Heart right ventricle (tissue), 16 donors: ENCODE measurements around the gene GABPB1. TPM values are rescaled to one million over a fixed set of nuclear protein-coding genes. Genes with fewer than 3 reads are reported as not detected.

Experiments used
- ATAC-seq, 8 donors: fragments of 200-7000 bp; cut with Tn5 transposase; one replicate each; pipeline ENCODE4 v1.9.1; 2020; ENCODE audit warnings: mild to moderate bottlenecking in 8 of 8, moderate library complexity in 8 of 8, moderate number of reproducible peaks in 1 of 8
- DNase-seq, 2 donors: peaks; one replicate each; pipeline ENCODE4 v3.0.0-alpha.2; 2020
- H3K27ac ChIP-seq, 10 donors: fragments of 200-600 bp; sonication (generic) in 2 of 10; one replicate each; pipeline versions ENCODE4 v1.5.0 to v1.8.0; 2020 to 2022; ENCODE audit warnings: mild to moderate bottlenecking in 3 of 10
- H3K27me3 ChIP-seq, 7 donors: fragments of 200-600 bp; one replicate each; pipeline ENCODE4 v1.8.0; 2021 to 2022; ENCODE audit warnings: mild to moderate bottlenecking in 2 of 7
- H3K36me3 ChIP-seq, 9 donors: fragments of 200-600 bp; sonication (generic) in 1 of 9; one replicate each; pipeline versions ENCODE4 v1.5.0 to v1.8.0; 2020 to 2022; ENCODE audit warnings: mild to moderate bottlenecking in 2 of 9
- H3K4me1 ChIP-seq, 9 donors: fragments of 200-600 bp; sonication (generic) in 1 of 9; one replicate each; pipeline versions ENCODE4 v1.5.0 to v1.8.0; 2020 to 2022; ENCODE audit warnings: mild to moderate bottlenecking in 4 of 9
- H3K4me3 ChIP-seq, 10 donors: fragments of 200-600 bp; sonication (generic) in 2 of 10; one replicate each; pipeline versions ENCODE4 v1.5.0 to v1.8.0; 2020 to 2022; ENCODE audit warnings: mild to moderate bottlenecking in 7 of 10, moderate library complexity in 2 of 10
- H3K9me3 ChIP-seq, 11 donors: fragments of 200-600 bp in 10 of 11; sonication (generic) in 2 of 11; one replicate each; pipeline versions ENCODE4 v1.5.0 to v1.8.0; 2013 to 2022; ENCODE audit warnings: mild to moderate bottlenecking in 2 of 11, control low read depth in 1 of 11, moderate library complexity in 1 of 11
- CTCF ChIP-seq, 9 donors: fragments of 200-600 bp; sonication (generic) in 2 of 9; IDR thresholded peaks; one replicate each; pipeline versions ENCODE4 v1.5.0 to v1.8.0; 2021 to 2022; ENCODE audit warnings: antibody characterized with exemption in 9 of 9, mild to moderate bottlenecking in 5 of 9, moderate library complexity in 1 of 9
- WGBS, 2 donors: extraction: QIAGEN DNeasy Blood & Tissue Kit; methylation state at CpG; one replicate each; pipeline ENCODE4 v1.1.7; 2013; ENCODE audit warnings: inconsistent platforms in 1 of 2; 5-methylcytosine and 5-hydroxymethylcytosine counted together
- intact Hi-C, 10 donors: fragments of 100-400 bp; cut with DNase I; formaldehyde crosslinking; loops; one replicate each; pipeline versions ENCODE4 v1.11.1 to v1.14.2; 2022
- polyA plus RNA-seq, 2 donors: library from polyadenylated mRNA; stranded (reverse); fragments of 200-250 nt; gene quantifications; one replicate each; pipeline ENCODE4 v1.2.3, GENCODE V29; 2013
- total RNA-seq, 10 donors: library from RNA; stranded (reverse); fragmentation: NEBNext Ultra II Directional in 3 of 10; extraction: Animal tissue kit (Norgen Biotek cat#: 25700) in 3 of 10; gene quantifications; one replicate each; pipeline versions ENCODE4 v1.2.1 to v1.2.4, GENCODE V29; 2021 to 2023
- donor health status: Arrhythmogenic right ventricular cardiomyopathy.
- donor health status: ischemic (EF 13 %, LVEDD 7.1; RV severe dilation, severe dysfunction).
- donor health status: healthy with polysubstance abuse.
- donor health status: DM: no; HTN: yes; CAD: no.
- donor health status: DM: no; HTN: no; CAD: no.
- donor health status: ischemic (EF 25% LVEDD 6.9; RV normal size, moderate dysfunction).
- donor health status: ischemic (EF 25% LVEDD 5.7; RV mildly dilated, moderate dysfunction).
- donor health status: healthy.
- donor health status: DM: yes; HTN: yes; CAD: no.
- donor health status: Ischemic cardiomyopathy.
- donor health status: ischemic (EF 35%, LVEDD 5.7; RV mildly dilated, moderate dysfunction).
- donor health status: nonischemic (EF 11% LVEDD 7.7; RV severe dilation, severe dysfunction).
- donor health status: DM: yes; HTN: yes; CAD: no.
- donor health status: PGD.
- donor health status: ischemic (EF 29% LVEDD 5.4; RV normal size, mild dysfunction).
- donor health status: nonischemic (EF 23%, LVEDD 6.1; RV moderate dilation, normal function).

The GABPB1 gene
- total and polyA plus RNA-seq, 12 donors = 5.3 to 12.6 (median 8.5) TPM

- TF ChIP-seq CTCF (IDR thresholded peaks at IDR 0.05) = no peak
- no peak for DNase-seq
- intact Hi-C loops = no loop called here
- H3K9me3 ChIP-seq = no peaks in the 10 kb centered on the region
- no peak overlapping the region for H3K27ac ChIP-seq
- H3K4me3 ChIP-seq = no peak overlapping the region
- ATAC-seq = no peak
- H3K4me1 ChIP-seq = peaks cover 0 to 19% (median 0%) of the 10 kb centered on the region in 9 donors
- H3K36me3 ChIP-seq = peaks cover 0 to 23% (median 0%) of the 10 kb centered on the region in 9 donors
- H3K27me3 ChIP-seq = no peaks in the 10 kb centered on the region
- 42 to 50% methylated on average over 2 of the region's 2 CpGs for WGBS, 2 donors
Measured at GRCh38 chr15:50275091-50275490, 79.9 kb downstream of the GABPB1 start.

GRCh38 chr15:50267577-50267976 lies 87.4 kb downstream of the GABPB1 start:
- TF ChIP-seq CTCF (IDR thresholded peaks at IDR 0.05) = no peak
- Histone ChIP-seq H3K4me1 (peaks cover 0 to 1% (median 0%) of the 10 kb centered on the region in 9 donors), H3K9me3 (no peaks in the 10 kb centered on the region), H3K4me3 (no peak overlapping the region), H3K27me3 (peaks cover 0 to 27% (median 0%) of the 10 kb centered on the region in 7 donors), H3K27ac (no peak overlapping the region), H3K36me3 (no peaks in the 10 kb centered on the region)
- DNase-seq (no peak), ATAC-seq (no peak)
- 65 to 71% methylated on average over 2 of the region's 2 CpGs for WGBS, 2 donors
- intact Hi-C loops = no loop called here

GRCh38 chr15:50265620-50266019 lies 89.4 kb downstream of the GABPB1 start, which contains the start of gene HDC:
TSS of gene HDC (minus strand) at chr15:50265726. CDS start at chr15:50265623, 103 bp downstream.
- TF ChIP-seq CTCF (IDR thresholded peaks at IDR 0.05) = no peak
- Histone ChIP-seq H3K36me3 (no peaks in the 10 kb centered on the region), H3K4me3 (no peak within 1 kb of the TSS), H3K27me3 (peaks cover 0 to 27% (median 0%) of the 10 kb centered on the region in 7 donors), H3K9me3 (no peaks in the 10 kb centered on the region), H3K4me1 (peaks cover 0 to 10% (median 0%) of the 10 kb centered on the region in 9 donors), H3K27ac (no peak within 1 kb of the TSS)
- intact Hi-C loops = no loop called here
- WGBS, 2 donors = 58 to 61% methylated on average over 9 of the region's 9 CpGs
- no peak for DNase-seq
- no peak for ATAC-seq

GRCh38 chr15:50262533-50262932 lies 92.5 kb downstream of the GABPB1 start:
- TF ChIP-seq CTCF (IDR thresholded peaks at IDR 0.05) = no peak
- peaks cover 0 to 25% (median 0%) of the 10 kb centered on the region in 7 donors for H3K27me3 ChIP-seq
- 54 to 65% methylated on average over 4 of the region's 4 CpGs for WGBS, 2 donors
- no peaks in the 10 kb centered on the region for H3K36me3 ChIP-seq
- peaks cover 0 to 31% (median 0%) of the 10 kb centered on the region in 9 donors for H3K4me1 ChIP-seq
- no peaks in the 10 kb centered on the region for H3K9me3 ChIP-seq
- DNase-seq (no peak), ATAC-seq (no peak)
- no peak overlapping the region for H3K4me3 ChIP-seq
- intact Hi-C loops = no loop called here
- no peak overlapping the region for H3K27ac ChIP-seq
